Naive thymus-derived CD8-positive, alpha-beta T cell (primary cell): ENCODE results near the gene SEL1L. TPM values are rescaled to one million over a fixed set of nuclear protein-coding genes. Genes with fewer than 3 reads are reported as not detected.
"Not testable (repeated sequence)": the region's sequence is repeated elsewhere in the genome, so short reads cannot be mapped to it uniquely, and the experiment has no call there.

Experiments
- ATAC-seq, 2 donors: fragments of 150-1000 bp; cut with Tn5 transposase in 1 of 2; sonication (Bioruptor Pico), chemical (Tn5 transposase) in 1 of 2; 1 replicate in 1 of 2; 2 replicates in 1 of 2; pipeline ENCODE4 v1.10.0; 2021; ENCODE audit warnings: mild to moderate bottlenecking in 2 of 2, moderate library complexity in 2 of 2
- POLR2A ChIA-PET: fragments of 350-600 bp; sonication (Branson Sonifier 250); formaldehyde crosslinking; loops from one replicate; lab custom pipeline; 2021; ENCODE audit warnings: antibody characterized with exemption; lab: Charles Lee
- DNase-seq, 10 donors: peaks; one replicate each; pipeline versions ENCODE4 v3.0.0 to v3.0.0-alpha.2; 2020 to 2022
- H3K27ac Mint-ChIP-seq, 10 donors: one replicate each; pipeline ENCODE4 v1.8.0; 2020 to 2022; ENCODE audit warnings: mild to moderate bottlenecking in 10 of 10, mixed read lengths in 10 of 10, moderate library complexity in 4 of 10, inconsistent platforms in 1 of 10
- H3K27me3 Mint-ChIP-seq, 5 donors: one replicate each; pipeline ENCODE4 v1.8.0; 2021 to 2022; ENCODE audit warnings: mixed read lengths in 5 of 5
- H3K36me3 Mint-ChIP-seq, 3 donors: one replicate each; pipeline ENCODE4 v1.8.0; 2020 to 2022; ENCODE audit warnings: mixed read lengths in 3 of 3, mild to moderate bottlenecking in 2 of 3, inconsistent platforms in 1 of 3
- H3K4me1 Mint-ChIP-seq, 4 donors: one replicate each; pipeline ENCODE4 v1.8.0; 2021 to 2022; ENCODE audit warnings: mixed read lengths in 4 of 4
- H3K4me3 Mint-ChIP-seq, 10 donors: one replicate each; pipeline ENCODE4 v1.8.0; 2020 to 2022; ENCODE audit warnings: mild to moderate bottlenecking in 10 of 10, mixed read lengths in 10 of 10, moderate library complexity in 6 of 10, inconsistent platforms in 1 of 10
- H3K9me3 Mint-ChIP-seq, 9 donors: one replicate each; pipeline ENCODE4 v1.8.0; 2020 to 2022; ENCODE audit warnings: mixed read lengths in 9 of 9, mild to moderate bottlenecking in 3 of 9, inconsistent platforms in 1 of 9, moderate library complexity in 1 of 9
- polyA plus RNA-seq, 3 donors: library from polyadenylated mRNA; unstranded; fragments of 300-500 nt; fragmentation: Illumina TruSeq; gene quantifications; one replicate each; pipeline ENCODE4 v1.2.3, GENCODE V29; 2021
- total RNA-seq, 8 experiments: library from RNA in 2 of 8; stranded (reverse) in 2 of 8; gene quantifications; one replicate each; pipeline ENCODE4 v1.2.3 and lab custom pipeline; 2021 to 2026

Gene SEL1L
- total and polyA plus RNA-seq, 5 experiments from 2014 or later, result 12.0 to 58.0 (median 22.9) TPM

GRCh38 chr14:81485781-81486180 is 47.9 kb downstream of the SEL1L start:
- no peak for DNase-seq
- Mint-ChIP-seq H3K27ac (peak overlapping the region in 2 of 10 donors; percentile 55 to 88), H3K36me3 (peaks cover 8 to 75% (median 20%) of the 10 kb centered on the region in 3 donors), H3K27me3 (no peaks in the 10 kb centered on the region), H3K4me1 (peaks cover 0 to 9% (median 0%) of the 10 kb centered on the region in 4 donors), H3K4me3 (no peak overlapping the region), H3K9me3 (no peaks in the 10 kb centered on the region)
- ATAC-seq, result no peak
- POLR2A ChIA-PET, result no interaction called here

DNA sequence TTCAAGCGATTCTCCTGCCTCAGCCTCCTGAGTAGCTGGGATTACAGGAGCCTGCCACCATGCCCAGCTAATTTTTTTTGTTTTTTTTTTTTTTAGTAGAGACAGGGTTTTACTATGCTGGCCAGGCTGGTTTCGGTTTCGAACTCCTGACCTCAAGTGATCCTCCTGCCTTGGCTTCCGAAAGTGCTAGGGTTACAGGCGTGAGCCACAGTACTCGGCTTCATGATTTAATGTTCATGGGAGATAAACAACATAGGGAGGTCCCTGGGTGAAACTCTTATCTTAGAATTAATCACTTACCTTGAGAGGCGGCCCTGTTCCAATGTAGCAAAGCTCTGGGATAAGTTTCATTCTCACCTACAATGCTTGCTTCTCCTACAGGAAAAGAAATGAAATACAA is 48.3 kb downstream of the SEL1L start:
- no peak for ATAC-seq
- POLR2A ChIA-PET, result no interaction called here

DNA sequence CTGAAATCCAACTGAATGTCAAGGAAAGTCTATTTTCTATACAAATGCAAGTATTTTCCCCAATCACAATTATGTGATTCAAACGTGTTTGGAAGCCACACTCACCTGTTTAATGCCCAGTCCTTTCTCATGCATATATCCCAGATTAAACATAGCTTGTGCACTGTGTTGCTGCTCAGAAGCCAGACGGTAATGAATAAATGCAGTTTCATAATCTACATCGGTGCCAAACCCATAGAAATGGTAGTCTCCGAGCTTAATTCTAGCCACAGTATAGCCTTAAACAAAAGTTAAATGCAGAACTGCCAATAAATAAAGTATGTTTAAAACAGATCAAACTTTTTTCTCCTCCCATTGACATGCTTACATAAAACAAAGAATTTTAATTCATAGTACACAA is 49.5 kb downstream of the SEL1L start:
- no peaks in the 10 kb centered on the region for H3K27me3 Mint-ChIP-seq
- peak overlapping the region in 2 of 10 donors; percentile 24 to 80 for H3K27ac Mint-ChIP-seq
- ATAC-seq, result no peak
- peaks cover 8 to 76% (median 24%) of the 10 kb centered on the region in 3 donors for H3K36me3 Mint-ChIP-seq
- no peak for DNase-seq
- no peaks in the 10 kb centered on the region for H3K9me3 Mint-ChIP-seq
- no peak overlapping the region for H3K4me3 Mint-ChIP-seq
- peaks cover 0 to 9% (median 0%) of the 10 kb centered on the region in 4 donors for H3K4me1 Mint-ChIP-seq
- POLR2A ChIA-PET, result no interaction called here

More for the DNA sequence above, 48.3 kb downstream of the SEL1L start:
- Mint-ChIP-seq H3K36me3 (peaks cover 8 to 75% (median 21%) of the 10 kb centered on the region in 3 donors), H3K27me3 (no peaks in the 10 kb centered on the region), H3K9me3 (no peaks in the 10 kb centered on the region), H3K27ac (peak overlapping the region in 7 of 10 donors; percentile 4 to 88 (median 40)), H3K4me1 (peaks cover 0 to 9% (median 0%) of the 10 kb centered on the region in 4 donors), H3K4me3 (peak overlapping the region in 1 of 10 donors; percentile 31)
- DNase-seq, result no peak

GRCh38 chr14:81480741-81481140 is 52.9 kb downstream of the SEL1L start:
- POLR2A ChIA-PET, result no interaction called here
- DNase-seq, result peak in 1 of 10 donors; percentile 24

DNA sequence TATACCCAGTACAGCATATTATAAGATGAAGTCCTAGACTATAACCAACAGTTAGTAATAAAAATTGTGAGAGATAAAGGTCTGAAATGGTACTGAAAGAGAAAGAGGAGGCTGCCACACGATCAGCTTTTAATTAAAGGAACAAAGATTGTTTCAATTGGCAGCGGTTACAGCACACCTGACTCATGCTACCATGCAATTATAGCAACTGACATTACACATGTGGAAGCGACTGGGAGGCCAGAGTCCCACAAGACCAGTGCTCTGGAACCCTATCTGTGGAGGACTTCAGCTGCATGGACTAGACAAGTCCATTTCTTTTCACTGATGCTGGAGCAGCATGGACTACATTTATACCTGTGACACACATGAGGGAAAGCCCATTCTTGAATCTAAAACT is 55.2 kb downstream of the SEL1L start:
- Mint-ChIP-seq H3K9me3 (no peaks in the 10 kb centered on the region), H3K36me3 (peaks cover 0 to 67% (median 26%) of the 10 kb centered on the region in 3 donors), H3K4me1 (peaks cover 7 to 22% (median 21%) of the 10 kb centered on the region in 4 donors), H3K27ac (peak overlapping the region in 5 of 10 donors; percentile 9 to 74 (median 39)), H3K27me3 (no peaks in the 10 kb centered on the region), H3K4me3 (no peak overlapping the region)
- DNase-seq, result no peak
- POLR2A ChIA-PET, result no interaction called here
- no peak for ATAC-seq

More at GRCh38 chr14:81480741-81481140, 52.9 kb downstream of the SEL1L start:
- Mint-ChIP-seq H3K9me3 (no peaks in the 10 kb centered on the region), H3K4me1 (peaks cover 0 to 4% (median 1%) of the 10 kb centered on the region in 4 donors), H3K36me3 (peaks cover 0 to 76% (median 35%) of the 10 kb centered on the region in 3 donors), H3K27ac (peak overlapping the region in 5 of 10 donors; percentile 1 to 47 (median 35)), H3K4me3 (peak overlapping the region in 1 of 10 donors; percentile 8), H3K27me3 (no peaks in the 10 kb centered on the region)
- ATAC-seq, result no peak

DNA sequence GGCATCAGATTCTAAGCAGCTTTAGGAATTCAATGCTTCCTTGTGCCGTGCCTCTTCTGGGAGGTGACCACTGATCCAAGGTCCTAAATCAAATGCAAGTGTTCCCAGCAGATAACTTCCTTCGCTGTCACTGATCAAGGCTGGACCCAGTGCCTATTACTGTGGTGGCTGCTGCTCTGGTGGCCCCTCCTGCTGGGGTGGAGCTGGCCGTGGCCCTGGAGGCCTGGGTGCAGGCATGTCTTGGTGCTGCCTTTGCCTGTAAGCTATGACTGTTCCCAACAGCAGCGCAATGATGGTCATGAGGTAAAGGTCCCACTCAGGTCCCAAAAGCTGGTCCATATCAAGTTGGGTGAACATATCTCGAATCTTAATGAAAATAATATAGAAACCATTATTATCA is 56.8 kb downstream of the SEL1L start:
- no peaks in the 10 kb centered on the region for H3K27me3 Mint-ChIP-seq
- H3K9me3 Mint-ChIP-seq, result no peaks in the 10 kb centered on the region
- H3K4me3 Mint-ChIP-seq, result no peak overlapping the region
- POLR2A ChIA-PET, result interaction anchor here (0.9 kb wide), 1 partner anchor 9 kb away, joined by 3 read pairs; no protein-coding TSS in a partner anchor
- peak overlapping the region in 3 of 10 donors; percentile 37 to 60 (median 59) for H3K27ac Mint-ChIP-seq
- H3K36me3 Mint-ChIP-seq, result peaks cover 0 to 62% (median 28%) of the 10 kb centered on the region in 3 donors
- DNase-seq, result no peak
- ATAC-seq, result no peak
- H3K4me1 Mint-ChIP-seq, result peaks cover 7 to 27% (median 26%) of the 10 kb centered on the region in 4 donors

DNA sequence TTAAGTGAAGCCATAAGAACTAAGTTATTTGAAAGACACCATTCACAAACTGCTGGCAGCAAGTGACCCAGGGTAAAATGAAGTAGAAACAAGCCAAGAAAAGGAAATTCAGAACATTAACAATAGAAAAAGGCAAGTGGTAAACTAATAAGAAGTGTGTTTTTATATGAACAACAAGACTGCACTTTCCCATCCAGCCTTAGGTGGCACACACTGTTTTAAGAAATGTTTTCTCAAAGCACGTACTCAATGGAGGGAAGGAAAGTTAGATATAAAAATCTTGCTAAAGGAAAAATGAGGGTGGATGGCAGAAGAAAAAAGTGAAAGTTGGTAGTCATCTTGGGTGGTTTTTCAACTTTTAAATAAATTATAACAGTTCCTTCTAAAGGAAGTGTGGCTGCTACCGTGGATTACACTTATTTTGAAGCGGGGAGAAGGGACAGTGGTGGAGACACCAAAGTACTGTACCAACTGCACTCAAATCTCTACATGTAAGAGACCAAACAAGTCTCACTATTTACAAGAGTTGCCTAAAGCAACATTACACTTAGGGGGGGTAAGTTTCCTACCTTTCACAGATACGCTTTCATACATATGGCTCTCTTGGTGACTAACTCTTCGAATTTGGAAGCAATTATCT is 58.8 kb downstream of the SEL1L start:
- peaks cover 7 to 34% (median 26%) of the 10 kb centered on the region in 4 donors for H3K4me1 Mint-ChIP-seq
- H3K4me3 Mint-ChIP-seq, result peak overlapping the region; percentile 7 to 91 (median 81)
- peak; percentile 47 to 72 for ATAC-seq
- no peaks in the 10 kb centered on the region for H3K27me3 Mint-ChIP-seq
- H3K27ac Mint-ChIP-seq, result peak overlapping the region; percentile 86 to 98 (median 94)
- H3K9me3 Mint-ChIP-seq, result no peaks in the 10 kb centered on the region
- H3K36me3 Mint-ChIP-seq, result peaks cover 0 to 48% (median 24%) of the 10 kb centered on the region in 3 donors
- DNase-seq, result peak in 1 of 10 donors; percentile 9
- POLR2A ChIA-PET, result no interaction called here

- H3K4me3 Mint-ChIP-seq, result peak overlapping the region; percentile 69 to 91 (median 82)
- H3K36me3 Mint-ChIP-seq, result peaks cover 0 to 41% (median 19%) of the 10 kb centered on the region in 3 donors
- no peaks in the 10 kb centered on the region for H3K27me3 Mint-ChIP-seq
- no peaks in the 10 kb centered on the region for H3K9me3 Mint-ChIP-seq
- DNase-seq (peak in 3 of 10 donors; percentile 23 to 40 (median 26)), ATAC-seq (peak; percentile 66 to 75)
- POLR2A ChIA-PET, result no interaction called here
- H3K4me1 Mint-ChIP-seq, result peaks cover 7 to 34% (median 26%) of the 10 kb centered on the region in 4 donors
- peak overlapping the region; percentile 86 to 98 (median 94) for H3K27ac Mint-ChIP-seq
Observed at GRCh38 chr14:81474148-81474492, 59.5 kb downstream of the SEL1L start.

- Mint-ChIP-seq H3K4me3 (peak overlapping the region; percentile 69 to 91 (median 82)), H3K9me3 (no peaks in the 10 kb centered on the region), H3K36me3 (peaks cover 0 to 36% (median 17%) of the 10 kb centered on the region in 3 donors), H3K4me1 (peaks cover 7 to 34% (median 26%) of the 10 kb centered on the region in 4 donors), H3K27me3 (no peaks in the 10 kb centered on the region), H3K27ac (peak overlapping the region; percentile 86 to 98 (median 94))
- ATAC-seq (peak; percentile 14 to 17), DNase-seq (no peak)
- POLR2A ChIA-PET, result no interaction called here
Observed at GRCh38 chr14:81473456-81474147, 60.1 kb downstream of the SEL1L start.

- Mint-ChIP-seq H3K36me3 (peaks cover 0 to 24% (median 9%) of the 10 kb centered on the region in 3 donors), H3K4me1 (peaks cover 7 to 34% (median 26%) of the 10 kb centered on the region in 4 donors), H3K9me3 (no peaks in the 10 kb centered on the region), H3K27ac (peak overlapping the region in 2 of 10 donors; percentile 21 to 95), H3K4me3 (no peak overlapping the region), H3K27me3 (no peaks in the 10 kb centered on the region)
- ATAC-seq (no peak), DNase-seq (no peak)
- POLR2A ChIA-PET, result no interaction called here
Observed at GRCh38 chr14:81472096-81472800, 61.4 kb downstream of the SEL1L start.

- ATAC-seq, result no peak
- peak overlapping the region in 5 of 10 donors; percentile 24 to 66 (median 48) for H3K27ac Mint-ChIP-seq
- H3K36me3 Mint-ChIP-seq, result peaks cover 0 to 12% (median 6%) of the 10 kb centered on the region in 3 donors
- H3K27me3 Mint-ChIP-seq, result no peaks in the 10 kb centered on the region
- POLR2A ChIA-PET, result no interaction called here
- peaks cover 7 to 33% (median 25%) of the 10 kb centered on the region in 4 donors for H3K4me1 Mint-ChIP-seq
- H3K9me3 Mint-ChIP-seq, result no peaks in the 10 kb centered on the region
- peak overlapping the region in 1 of 10 donors; percentile 14 for H3K4me3 Mint-ChIP-seq
- DNase-seq, result no peak
Observed at GRCh38 chr14:81471062-81471461, 62.6 kb downstream of the SEL1L start.

DNA sequence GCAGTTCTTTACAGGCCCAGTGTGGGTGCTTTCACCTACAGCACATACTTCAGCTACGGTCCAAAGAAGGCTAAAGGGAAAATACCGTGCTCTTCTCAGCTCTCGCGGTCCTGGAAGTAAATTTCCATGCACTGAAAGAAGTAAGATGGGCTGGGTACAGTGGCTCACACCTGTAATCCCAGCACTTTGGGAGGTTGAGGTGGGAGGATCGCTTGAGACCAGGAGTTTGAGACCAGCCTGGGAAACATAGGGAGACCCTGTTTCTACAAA is 63.2 kb downstream of the SEL1L start:
- not testable (repeated sequence) for H3K4me3 Mint-ChIP-seq
- H3K4me1 Mint-ChIP-seq, result peaks cover 7 to 32% (median 23%) of the 10 kb centered on the region in 4 donors

More for the DNA sequence above, 63.2 kb downstream of the SEL1L start:
- DNase-seq, H3K27me3 Mint-ChIP-seq, H3K9me3 Mint-ChIP-seq, ATAC-seq, H3K36me3 Mint-ChIP-seq, POLR2A ChIA-PET: not testable (repeated sequence)
- peak overlapping the region in 3 of 10 donors; percentile 5 to 39 (median 16) for H3K27ac Mint-ChIP-seq
